Activated CD4-positive, alpha-beta T cell treated with anti-CD3 and anti-CD28 coated beads, Interleukin-2, amount 50 U/mL, for 4 hours (primary cell): ENCODE results near the gene APH1B.
"Not testable (repeated sequence)": the region's sequence is repeated elsewhere in the genome, so short reads cannot be mapped to it uniquely, and the experiment has no call there.

Experiments used
- DNase-seq, 2 experiments: peaks; one replicate each; pipeline ENCODE4 v3.0.0-alpha.2; 2020

Gene APH1B

DNA sequence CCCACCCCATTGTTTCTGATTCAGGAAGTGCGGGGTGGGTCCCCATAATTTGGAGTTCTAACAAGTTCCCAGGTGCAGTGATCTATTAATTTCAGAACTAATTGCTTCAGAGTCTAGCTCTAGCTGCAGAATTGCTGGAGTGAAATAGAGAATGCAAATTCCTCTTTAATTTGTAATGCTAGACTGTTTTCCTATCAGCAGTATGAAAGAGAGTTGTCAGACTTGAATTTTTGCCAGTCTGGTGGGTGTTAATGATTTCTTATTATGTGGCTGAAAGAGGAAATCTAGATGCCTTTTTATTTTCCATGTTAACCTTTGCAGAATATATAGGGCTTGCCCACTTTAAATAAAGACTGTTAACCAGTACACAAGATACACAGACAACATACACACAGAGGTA, 23.7 kb downstream of the APH1B start:
- no peak for DNase-seq

GRCh38 chr15:63305260-63305659, 27.9 kb downstream of the APH1B start:
- DNase-seq = no peak

DNA sequence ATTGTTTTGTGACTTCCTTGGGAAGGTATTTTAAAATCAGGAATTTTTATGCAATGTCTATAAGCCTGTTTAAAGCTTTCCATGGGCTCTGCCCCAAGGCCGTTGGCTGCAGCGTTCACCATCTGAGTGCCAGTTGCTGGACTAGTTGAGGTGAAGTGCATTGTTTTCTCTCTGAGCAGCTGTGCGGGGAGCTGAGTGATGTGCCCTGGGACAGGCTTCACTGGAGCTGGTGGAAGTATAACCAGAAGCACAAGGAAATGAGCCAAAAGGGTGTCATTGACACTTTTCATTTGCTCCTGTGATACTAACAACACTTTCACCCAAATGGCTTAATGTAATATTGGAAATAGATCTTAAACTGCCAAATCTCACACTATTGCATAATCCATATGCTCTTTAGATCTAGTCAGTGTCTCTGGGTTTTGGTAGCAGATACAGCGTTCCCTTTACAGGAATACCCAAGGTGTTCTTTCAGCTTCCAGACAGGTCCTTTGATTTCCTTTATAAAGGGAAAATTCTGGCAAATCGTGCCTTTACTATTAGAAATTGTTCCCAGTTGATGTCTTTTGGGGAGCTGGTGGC, 29.2 kb downstream of the APH1B start:
- no peak for DNase-seq

GRCh38 chr15:63308491-63308890, 31.1 kb downstream of the APH1B start:
- no peak for DNase-seq

- no peak for DNase-seq
Measured at GRCh38 chr15:63308947-63309346, 31.5 kb downstream of the APH1B start.

DNA sequence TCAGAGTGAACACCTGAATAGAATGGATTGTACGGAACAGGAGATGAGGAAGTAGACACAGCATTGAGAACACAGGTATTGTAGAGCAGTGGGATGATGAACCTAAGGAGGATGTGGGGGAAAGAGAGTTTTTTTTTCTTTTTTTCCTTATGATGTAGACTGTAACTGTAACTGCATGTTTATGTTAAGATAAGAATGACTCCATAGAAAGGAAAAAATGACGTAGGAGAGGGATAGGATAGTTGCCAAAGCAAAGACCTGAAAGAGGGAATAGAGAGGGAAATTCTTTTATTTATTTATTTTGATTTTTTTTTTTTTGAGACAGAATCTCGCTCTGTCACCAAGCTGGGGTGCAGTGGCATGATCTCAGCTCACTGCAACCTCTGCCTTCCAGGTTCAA, 33.2 kb downstream of the APH1B start:
- no peak for DNase-seq

DNA sequence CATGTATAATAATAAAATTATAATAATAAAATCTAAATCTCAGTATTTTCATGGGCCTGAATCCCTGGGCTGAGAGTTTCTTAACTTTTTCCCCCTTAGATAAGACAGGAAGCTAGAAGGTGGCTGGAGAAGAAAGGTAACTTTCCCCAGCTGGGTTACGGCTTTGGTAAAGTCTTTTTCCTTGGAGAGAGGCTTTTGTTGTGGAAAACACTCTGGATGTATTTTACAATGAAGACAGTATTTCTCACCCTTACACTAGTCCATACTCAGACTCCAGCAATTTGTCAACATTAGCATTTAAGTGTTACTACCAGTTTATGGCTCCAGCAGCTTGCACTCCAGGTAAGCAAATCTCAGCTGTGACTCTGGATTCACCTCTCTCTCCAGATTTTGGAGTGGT, 34.9 kb downstream of the APH1B start:
- no peak for DNase-seq

DNA sequence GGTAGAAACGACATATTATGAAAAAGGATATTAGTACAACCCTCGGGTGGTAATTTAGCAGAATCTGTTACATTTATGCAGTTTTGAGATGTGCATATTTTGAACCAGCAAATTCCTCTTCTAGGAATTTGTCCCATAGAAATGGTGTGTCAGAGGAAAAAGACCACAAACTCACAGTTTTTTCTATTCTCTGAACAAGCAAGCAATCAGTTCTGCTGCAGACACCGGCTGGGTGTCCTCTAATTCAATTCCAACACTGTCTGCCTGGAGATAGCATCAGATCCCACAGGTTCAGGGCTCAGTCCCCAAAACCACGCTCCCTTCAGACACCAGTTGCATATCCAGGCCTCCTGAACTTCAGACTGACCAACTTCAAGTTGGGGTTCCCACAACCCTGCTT, 36.4 kb downstream of the APH1B start:
- DNase-seq = no peak

- DNase-seq = no peak
Measured at GRCh38 chr15:63314409-63314808, 37.0 kb downstream of the APH1B start.

GRCh38 chr15:63318344-63318743, 40.9 kb downstream of the APH1B start:
- DNase-seq = no peak

DNA sequence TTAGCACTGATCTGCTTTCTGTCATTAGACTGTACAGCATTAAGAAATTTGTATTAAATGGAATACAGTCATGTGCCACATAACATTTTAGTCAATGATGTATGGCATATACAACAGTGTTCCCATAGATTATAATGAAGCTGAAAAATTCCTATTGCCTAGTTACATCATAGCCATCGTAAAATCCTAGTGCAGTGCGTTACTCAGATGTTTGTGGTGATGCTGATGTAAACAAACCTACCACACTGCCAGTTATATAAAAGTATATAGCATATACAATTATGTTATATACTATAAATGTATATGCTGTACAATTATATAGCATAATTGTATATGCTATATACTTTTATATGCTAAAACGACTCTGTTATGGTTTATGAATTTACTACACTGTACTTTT, 41.7 kb downstream of the APH1B start:
- no peak for DNase-seq

GRCh38 chr15:63320446-63320845, 43.0 kb downstream of the APH1B start:
- not testable (repeated sequence) for DNase-seq

- DNase-seq = not testable (repeated sequence)
Measured at GRCh38 chr15:63320981-63321380, 43.6 kb downstream of the APH1B start.

GRCh38 chr15:63321462-63321861, 44.1 kb downstream of the APH1B start:
- no peak for DNase-seq

DNA sequence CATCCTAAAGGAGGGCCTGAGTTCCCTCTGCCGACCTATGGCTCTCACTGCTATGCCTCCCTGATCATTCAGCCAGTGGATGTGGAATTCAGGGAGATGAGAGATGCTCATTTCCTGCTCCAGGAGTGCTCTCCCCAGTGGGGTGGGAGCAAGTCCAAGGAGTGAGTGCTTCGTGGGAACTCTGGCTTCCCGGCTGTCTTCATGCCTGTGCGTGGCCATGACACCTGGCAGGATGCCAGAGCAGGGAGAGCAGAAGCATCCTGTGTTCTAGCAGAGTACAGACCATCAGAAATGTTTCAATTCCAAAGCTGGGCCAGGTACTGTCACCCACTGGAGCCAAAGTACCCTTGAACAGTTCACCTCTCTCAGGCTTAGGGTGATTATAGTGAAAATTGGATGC, 45.1 kb downstream of the APH1B start:
- no peak for DNase-seq

DNA sequence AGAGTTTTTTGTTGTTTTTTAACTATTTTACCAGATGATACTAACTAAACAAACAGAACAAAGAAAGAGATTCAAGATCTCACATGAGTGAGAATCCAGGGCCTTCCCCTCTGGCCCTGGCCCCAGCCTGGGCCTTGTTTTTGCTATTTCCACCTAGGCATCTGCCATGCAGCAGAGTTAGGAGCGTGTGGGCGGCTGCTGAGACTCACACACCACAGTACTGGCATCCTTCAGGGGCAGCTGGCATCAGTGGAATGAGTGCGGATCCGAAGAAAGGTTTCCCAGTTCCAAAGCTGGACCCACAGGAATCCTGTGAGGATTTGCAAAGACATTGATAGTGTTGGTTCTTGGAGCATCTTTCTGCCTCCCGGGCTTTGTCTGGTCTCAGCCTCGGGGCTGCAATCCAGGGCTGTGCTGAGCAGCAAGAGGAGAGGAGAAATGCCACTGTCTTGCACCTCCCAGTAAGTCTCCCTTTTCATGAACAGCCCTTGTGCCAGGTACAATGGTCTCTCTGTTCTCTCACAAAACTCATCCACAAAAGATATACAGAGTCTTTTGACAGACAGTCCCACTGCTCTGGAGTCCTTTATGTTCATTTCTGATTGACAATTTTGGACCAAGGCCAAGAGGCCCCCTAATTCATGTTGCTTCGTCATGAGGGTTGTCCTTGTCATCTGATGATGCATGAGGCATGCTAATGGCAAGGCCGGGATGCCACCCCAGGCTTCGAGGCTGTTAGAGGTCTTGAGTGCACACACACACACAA, 46.6 kb downstream of the APH1B start:
- no peak for DNase-seq

DNA sequence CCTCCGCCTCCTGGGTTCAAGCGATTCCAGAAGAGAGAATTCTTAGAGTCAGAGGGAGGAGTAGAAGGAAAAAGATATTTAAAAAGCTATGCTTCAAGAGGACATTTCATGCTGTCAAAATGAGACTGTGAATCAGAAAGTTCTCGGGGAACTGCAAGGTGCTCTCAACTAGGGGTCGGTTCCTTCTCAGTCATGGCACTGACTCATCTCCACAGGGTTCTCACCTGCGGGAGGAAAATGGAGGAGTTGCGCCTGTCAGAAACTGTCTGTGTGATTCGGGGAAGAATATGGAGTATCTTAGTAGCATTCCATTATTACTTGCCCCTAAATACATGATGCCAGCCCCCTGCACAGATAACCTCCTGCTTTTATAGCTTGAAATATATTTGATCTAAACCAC, 47.4 kb downstream of the APH1B start:
- no peak for DNase-seq

GRCh38 chr15:63327648-63328421, 50.4 kb downstream of the APH1B start:
- no peak for DNase-seq

DNA sequence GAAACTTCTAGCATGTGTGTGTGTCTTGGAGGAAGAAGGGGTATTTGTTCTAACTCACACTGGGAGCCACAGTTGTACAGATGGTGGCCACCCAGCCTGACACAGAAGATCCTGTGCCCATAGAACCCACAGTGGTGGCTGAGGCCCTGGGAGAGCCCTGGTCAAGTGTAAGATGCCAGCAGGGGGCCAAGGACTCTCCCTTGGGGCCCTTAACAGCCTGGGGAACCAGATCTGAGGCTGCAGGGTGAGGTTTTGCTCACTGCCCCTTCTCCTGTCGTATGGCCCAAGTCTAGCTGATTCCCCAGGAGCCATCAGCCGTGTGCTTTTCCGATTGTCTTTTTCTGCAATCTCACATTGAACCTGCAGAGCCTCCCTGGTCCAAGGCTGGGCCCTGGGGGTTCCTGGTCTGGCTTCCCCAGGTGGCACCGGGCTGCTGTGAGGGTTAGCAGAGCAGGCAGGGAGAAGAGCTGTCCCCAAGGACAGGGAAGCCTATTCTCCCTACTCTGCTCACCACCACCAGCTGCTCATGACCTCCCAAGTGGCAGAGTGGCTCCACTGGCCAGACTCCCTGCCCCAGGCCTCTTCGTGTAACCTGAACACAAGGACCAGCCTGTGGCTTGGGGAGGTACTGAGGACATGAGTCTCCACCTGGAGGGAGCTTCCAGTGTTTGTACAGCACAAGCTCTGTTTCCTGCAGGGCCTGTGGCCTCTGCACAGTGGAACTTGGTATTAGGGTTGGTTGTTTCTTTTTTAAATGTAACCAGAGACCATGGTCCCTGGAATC, 52.4 kb downstream of the APH1B start:
- no peak for DNase-seq

- DNase-seq = no peak
Measured at GRCh38 chr15:63330926-63331325, 53.5 kb downstream of the APH1B start.

GRCh38 chr15:63331456-63331855, 54.1 kb downstream of the APH1B start:
- DNase-seq = no peak

GRCh38 chr15:63332367-63333124, 55.1 kb downstream of the APH1B start:
- no peak for DNase-seq

- no peak for DNase-seq
Measured at GRCh38 chr15:63334821-63335220, 57.4 kb downstream of the APH1B start.
